Measurements from ENCODE around the gene PITX1.

The PITX1 gene

DNA sequence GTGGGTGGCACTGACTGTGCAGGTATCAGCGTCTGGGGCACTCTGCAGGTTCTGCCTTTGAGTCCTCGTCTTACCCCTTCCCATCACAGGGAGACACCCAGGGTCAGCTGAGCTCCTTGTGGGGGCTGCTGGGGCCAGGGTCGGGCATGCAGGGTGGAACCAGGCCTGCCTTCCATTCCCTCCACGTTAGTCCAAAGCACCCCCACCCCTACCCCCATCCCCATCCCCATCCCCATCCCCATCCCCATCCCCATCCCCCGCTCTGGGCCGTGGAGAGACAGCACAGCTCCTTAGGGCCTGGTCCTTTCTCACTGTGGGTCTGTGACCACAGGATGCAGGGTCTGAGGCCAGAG lies 1.6 kb upstream of the PITX1 start:
- no peak for TF ChIP-seq CTCF (IDR thresholded peaks at IDR 0.05; ENCODE audit: low read depth, low read length)
- no peaks in the 10 kb centered on the region for H3K27me3 ChIP-seq (ENCODE audit: insufficient read depth, low read depth, severe bottlenecking)
- DNase-seq, result no peak
- peaks cover 6% of the 10 kb centered on the region for H3K36me3 ChIP-seq
- no peaks in the 10 kb centered on the region for H3K9me3 ChIP-seq (ENCODE audit: severe bottlenecking)
- H3K4me3 ChIP-seq (ENCODE audit: low read depth, low read length), result no peak overlapping the region
- H3K27ac ChIP-seq, result peak overlapping the region; percentile 98; the same call in 1 of the 2 replicates

DNA sequence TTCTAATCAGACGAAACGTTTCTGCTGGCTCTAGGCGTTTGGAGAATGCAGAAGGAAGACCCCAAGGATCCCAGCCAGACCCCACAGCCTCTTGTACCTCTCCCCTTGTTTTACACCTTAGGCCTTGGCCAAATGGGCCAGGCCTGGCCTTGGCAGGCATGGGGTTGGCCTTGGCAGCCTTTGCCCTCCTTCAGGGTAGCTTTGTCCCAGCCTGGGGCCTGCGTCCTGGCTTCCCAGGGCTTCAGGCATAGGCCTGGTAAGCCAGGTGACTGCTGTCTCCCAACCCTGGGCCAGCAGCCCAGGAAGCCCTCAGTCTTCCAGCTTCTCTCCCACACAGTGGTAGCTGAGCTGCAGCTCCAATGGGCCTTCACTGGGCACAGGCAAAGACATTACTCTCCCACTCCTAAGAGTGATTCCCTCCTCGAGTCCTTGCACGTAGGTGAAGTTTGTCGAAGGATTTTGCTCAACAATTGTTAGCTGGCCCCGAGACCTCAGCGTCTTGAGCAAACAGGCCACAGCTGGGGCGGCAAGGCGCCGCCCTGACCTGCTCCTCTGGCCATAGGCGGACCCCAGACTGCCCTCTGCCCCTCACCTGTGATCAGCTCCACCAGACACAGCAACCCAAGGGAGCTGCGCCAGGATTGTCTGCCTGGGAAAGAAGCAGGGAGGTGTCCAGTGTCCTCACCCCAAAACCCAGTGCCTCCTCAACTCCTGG lies 1.1 kb upstream of the PITX1 start:
- Histone ChIP-seq H3K9me3 (ENCODE audit: severe bottlenecking) (no peaks in the 10 kb centered on the region), H3K4me3 (ENCODE audit: low read depth, low read length) (peak overlapping the region; percentile 54), H3K36me3 (peaks cover 11% of the 10 kb centered on the region), H3K27me3 (ENCODE audit: insufficient read depth, low read depth, severe bottlenecking) (no peaks in the 10 kb centered on the region), H3K27ac (peak overlapping the region; percentile 98)
- DNase-seq, result no peak
- no peak for TF ChIP-seq CTCF (IDR thresholded peaks at IDR 0.05; ENCODE audit: low read depth, low read length)

- no peak for TF ChIP-seq CTCF (IDR thresholded peaks at IDR 0.05; ENCODE audit: low read depth, low read length)
- H3K27me3 ChIP-seq (ENCODE audit: insufficient read depth, low read depth, severe bottlenecking), result no peaks in the 10 kb centered on the region
- peak overlapping the region; percentile 98 for H3K27ac ChIP-seq
- DNase-seq, result peak; percentile 92
- peaks cover 15% of the 10 kb centered on the region for H3K36me3 ChIP-seq
- no peaks in the 10 kb centered on the region for H3K9me3 ChIP-seq (ENCODE audit: severe bottlenecking)
- H3K4me3 ChIP-seq (ENCODE audit: low read depth, low read length), result peak overlapping the region; percentile 88
These were observed 371 bp upstream of the PITX1 start for GRCh38 chr5:135034236-135034962.

DNA sequence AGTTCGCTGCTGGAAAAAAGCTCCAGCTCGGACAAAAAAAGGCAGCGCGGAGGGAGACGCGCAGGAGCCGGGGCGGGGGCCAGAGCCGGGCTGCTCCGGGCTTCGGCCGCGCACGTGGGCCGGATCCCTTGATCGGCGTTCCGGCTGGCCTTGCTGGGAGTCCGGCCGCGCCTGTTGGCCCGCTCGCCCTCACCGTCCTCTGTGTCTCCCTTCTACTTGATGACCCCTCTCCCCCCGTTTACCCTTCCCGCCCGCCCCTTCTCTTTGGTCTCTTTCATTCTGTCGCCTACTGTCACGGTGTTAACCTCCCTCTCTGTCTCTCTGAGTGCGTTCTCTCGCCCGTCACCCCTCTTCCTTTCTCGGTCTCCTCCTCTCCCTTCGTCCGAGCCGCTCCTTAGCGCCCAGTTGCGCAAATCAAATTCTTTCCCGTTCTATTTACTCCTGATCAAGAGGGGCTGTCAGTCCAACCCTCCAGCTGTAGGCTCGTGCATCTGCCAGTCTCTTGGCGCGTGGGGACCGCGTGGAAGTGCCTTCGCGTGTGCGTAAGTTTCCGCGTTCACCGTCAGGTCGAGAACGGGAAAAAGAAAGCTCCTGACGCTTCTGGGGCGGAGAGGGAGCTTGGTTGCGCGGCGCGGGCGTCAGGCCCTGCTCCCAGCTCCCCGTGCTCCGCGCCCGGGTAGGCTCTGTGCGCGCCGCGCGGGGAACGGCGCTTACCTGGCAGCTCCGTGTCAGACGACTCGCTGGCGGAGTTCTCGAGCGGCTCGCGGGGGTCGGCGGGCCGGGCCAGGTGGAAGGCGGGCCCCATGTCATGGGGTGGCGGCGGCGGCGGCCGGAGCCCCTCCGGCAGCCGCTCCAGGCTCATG lies 798 bp downstream of the PITX1 start:
- H3K27me3 ChIP-seq (ENCODE audit: insufficient read depth, low read depth, severe bottlenecking), result no peaks in the 10 kb centered on the region
- peak overlapping the region; percentile 88 for H3K4me3 ChIP-seq (ENCODE audit: low read depth, low read length)
- TF ChIP-seq CTCF (IDR thresholded peaks at IDR 0.05; ENCODE audit: low read depth, low read length), result no peak
- no peaks in the 10 kb centered on the region for H3K9me3 ChIP-seq (ENCODE audit: severe bottlenecking)
- peaks cover 24% of the 10 kb centered on the region for H3K36me3 ChIP-seq
- DNase-seq, result no peak
- H3K27ac ChIP-seq, result peak overlapping the region; percentile 91

DNA sequence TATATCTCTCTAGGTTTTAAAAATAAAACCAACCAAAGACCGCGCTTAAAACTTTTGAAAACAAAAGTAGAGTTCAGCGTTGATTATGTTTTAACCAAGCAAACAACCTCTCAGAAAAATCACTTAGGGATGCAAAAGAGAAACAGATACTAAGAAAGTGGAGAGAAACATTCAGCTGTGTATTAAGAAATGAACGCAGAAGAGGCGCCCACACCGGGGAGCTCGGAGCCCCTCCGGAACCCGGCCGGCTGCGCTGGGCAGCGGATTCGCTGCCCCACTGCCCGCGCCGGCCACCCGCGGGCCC lies 1.4 kb downstream of the PITX1 start:
- H3K27me3 ChIP-seq (ENCODE audit: insufficient read depth, low read depth, severe bottlenecking), result no peaks in the 10 kb centered on the region
- H3K4me3 ChIP-seq (ENCODE audit: low read depth, low read length), result peak overlapping the region; percentile 88
- H3K9me3 ChIP-seq (ENCODE audit: severe bottlenecking), result no peaks in the 10 kb centered on the region
- DNase-seq, result no peak
- H3K36me3 ChIP-seq, result peaks cover 30% of the 10 kb centered on the region
- no peak for TF ChIP-seq CTCF (IDR thresholded peaks at IDR 0.05; ENCODE audit: low read depth, low read length)
- peak overlapping the region; percentile 91 for H3K27ac ChIP-seq

Data from WERI-Rb-1 (cell line).